AG09319 (cell line): Measurements from ENCODE around the gene OTOS.

Source experiments
- DNase-seq: peaks from one replicate; pipeline ENCODE4 v3.0.0-alpha.2; 2010; ENCODE audit warnings: low read depth; ENCODE audit errors: extremely low read depth
- CTCF ChIP-seq: IDR thresholded peaks from 2 replicates; pipeline ENCODE4 v1.5.1; 2011; ENCODE audit warnings: low read depth, mild to moderate bottlenecking, inconsistent platforms, low read length, moderate library complexity

The OTOS gene

GRCh38 chr2:240129731-240130392, 10.6 kb downstream of the OTOS start:
- DNase-seq = no peak
- no peak for TF ChIP-seq CTCF

GRCh38 chr2:240129311-240129710, 11.1 kb downstream of the OTOS start:
- no peak for TF ChIP-seq CTCF

GRCh38 chr2:240128608-240129145, 11.8 kb downstream of the OTOS start:
- DNase-seq = no peak
- no peak for TF ChIP-seq CTCF

More at GRCh38 chr2:240129311-240129710, 11.1 kb downstream of the OTOS start:
- no peak for DNase-seq

GRCh38 chr2:240127911-240128607, 12.4 kb downstream of the OTOS start:
- TF ChIP-seq CTCF = no peak

GRCh38 chr2:240127191-240127750, 13.2 kb downstream of the OTOS start:
- no peak for DNase-seq
- TF ChIP-seq CTCF = no peak

More at GRCh38 chr2:240127911-240128607, 12.4 kb downstream of the OTOS start:
- no peak for DNase-seq

GRCh38 chr2:240126731-240127130, 13.7 kb downstream of the OTOS start:
- no peak for DNase-seq
- TF ChIP-seq CTCF = no peak

- TF ChIP-seq CTCF = no peak
- no peak for DNase-seq
Observed at GRCh38 chr2:240125742-240126141, 14.7 kb downstream of the OTOS start.
